ENCODE data around the gene WDR64. TPM values are rescaled to one million over a fixed set of nuclear protein-coding genes. Genes with fewer than 3 reads are reported as not detected.
"Not testable (repeated sequence)": the region's sequence is repeated elsewhere in the genome, so short reads cannot be mapped to it uniquely, and the experiment has no call there.

Gene WDR64
- total RNA-seq, 1 experiment from 2014 or later = not detected

- DNase-seq (ENCODE audit: low read depth) = peak; percentile 70
Observed at GRCh38 chr1:241658081-241658793, 6.2 kb downstream of the WDR64 start.

- DNase-seq (ENCODE audit: low read depth) = not testable (repeated sequence)
Observed at GRCh38 chr1:241659016-241659415, 6.9 kb downstream of the WDR64 start.

GRCh38 chr1:241660424-241660972 lies 8.4 kb downstream of the WDR64 start:
- DNase-seq (ENCODE audit: low read depth) = no peak

- no peak for DNase-seq (ENCODE audit: low read depth)
Observed at GRCh38 chr1:241666419-241666818, 14.3 kb downstream of the WDR64 start.

GRCh38 chr1:241672301-241672700 lies 20.2 kb downstream of the WDR64 start:
- no peak for DNase-seq (ENCODE audit: low read depth)

GRCh38 chr1:241674805-241675384 lies 22.8 kb downstream of the WDR64 start:
- DNase-seq (ENCODE audit: low read depth) = no peak

GRCh38 chr1:241675983-241676382 lies 23.9 kb downstream of the WDR64 start:
- DNase-seq (ENCODE audit: low read depth) = no peak

- no peak for DNase-seq (ENCODE audit: low read depth)
Observed at GRCh38 chr1:241677201-241677600, 25.1 kb downstream of the WDR64 start.

GRCh38 chr1:241678536-241678935 lies 26.5 kb downstream of the WDR64 start:
- no peak for DNase-seq (ENCODE audit: low read depth)

GRCh38 chr1:241679404-241679803 lies 27.3 kb downstream of the WDR64 start:
- DNase-seq (ENCODE audit: low read depth) = no peak

GRCh38 chr1:241679961-241680360 lies 27.9 kb downstream of the WDR64 start:
- DNase-seq (ENCODE audit: low read depth) = no peak

GRCh38 chr1:241681861-241682448 lies 29.9 kb downstream of the WDR64 start:
- DNase-seq (ENCODE audit: low read depth) = not testable (repeated sequence)

- no peak for DNase-seq (ENCODE audit: low read depth)
Observed at GRCh38 chr1:241682921-241683320, 30.8 kb downstream of the WDR64 start.

- no peak for DNase-seq (ENCODE audit: low read depth)
Observed at GRCh38 chr1:241684108-241684507, 32.0 kb downstream of the WDR64 start.

GRCh38 chr1:241688940-241689368 lies 36.9 kb downstream of the WDR64 start:
- DNase-seq (ENCODE audit: low read depth) = peak; percentile 83

GRCh38 chr1:241695246-241696171 lies 43.4 kb downstream of the WDR64 start:
- peak; percentile 81 for DNase-seq (ENCODE audit: low read depth)

GRCh38 chr1:241696172-241696814 lies 44.2 kb downstream of the WDR64 start:
- no peak for DNase-seq (ENCODE audit: low read depth)

GRCh38 chr1:241696815-241697639 lies 44.9 kb downstream of the WDR64 start:
- DNase-seq (ENCODE audit: low read depth) = no peak

GRCh38 chr1:241697640-241698018 lies 45.5 kb downstream of the WDR64 start:
- no peak for DNase-seq (ENCODE audit: low read depth)

GRCh38 chr1:241698177-241698576 lies 46.1 kb downstream of the WDR64 start:
- DNase-seq (ENCODE audit: low read depth) = no peak

All from M059J (cell line).